Measurements from ENCODE around the gene GSTM1. TPM values are rescaled to one million over a fixed set of nuclear protein-coding genes. Genes with fewer than 3 reads are reported as not detected.
"Not testable (repeated sequence)": the region's sequence is repeated elsewhere in the genome, so short reads cannot be mapped to it uniquely, and the experiment has no call there.

GSTM1 gene
- total and polyA plus RNA-seq, 2 of the 8 experiments (the other 6 are each of a cell fraction or from before 2014, with no cell fraction given): 16.7 to 42.5 TPM

GRCh38 chr1:109678637-109679036 lies 9.0 kb upstream of the GSTM1 start:
- H3K23ac ChIP-seq (ENCODE audit: insufficient read length); H3K4ac ChIP-seq (replicated peaks; ENCODE audit: insufficient read length, low read depth, low read length); FAIRE-seq; H2AK5ac ChIP-seq (ENCODE audit: low read depth, low read length); H3K9ac ChIP-seq (replicated peaks in 1 of 4; ENCODE audit: extremely low read depth in 1 of 4, low read depth in 3 of 4, low read length in 3 of 4); H3K27me3 ChIP-seq (replicated peaks in 1 of 4; ENCODE audit: control insufficient read depth in 3 of 4, extremely low read depth in 1 of 4, insufficient read depth in 3 of 4, low read length in 3 of 4); H3K18ac ChIP-seq (ENCODE audit: extremely low read depth, low read length); POLR2A ChIA-PET (ENCODE audit: partially characterized antibody); H4K5ac ChIP-seq (ENCODE audit: insufficient read length, low read depth, low read length); H3K79me1 ChIP-seq (ENCODE audit: low read depth, low read length); H3K14ac ChIP-seq (ENCODE audit: insufficient read length); H3K4me2 ChIP-seq (ENCODE audit: insufficient read depth in 1 of 2, low read depth in 2 of 2, low read length in 2 of 2); H3K4me1 ChIP-seq (replicated peaks in 1 of 4; ENCODE audit: control insufficient read depth in 3 of 4, insufficient read depth in 4 of 4, low read length in 3 of 4); H3K27ac ChIP-seq (ENCODE audit: low read depth, low read length); H4K91ac ChIP-seq (replicated peaks; ENCODE audit: insufficient read length, low read length); CTCF ChIA-PET (ENCODE audit: partially characterized antibody); H3K4me3 ChIP-seq (ENCODE audit: extremely low read depth in 1 of 4, insufficient read depth in 2 of 4, low read depth in 3 of 4, low read length in 4 of 4); H3K23me2 ChIP-seq (ENCODE audit: low read depth, low read length); H2BK12ac ChIP-seq (ENCODE audit: low read depth, low read length); H2BK15ac ChIP-seq (ENCODE audit: low read length); H4K20me1 ChIP-seq (replicated peaks in 1 of 2; ENCODE audit: control insufficient read depth in 1 of 2, insufficient read depth in 2 of 2, low read length in 2 of 2); H4K8ac ChIP-seq (ENCODE audit: extremely low read depth, insufficient read depth, low read length); H2BK20ac ChIP-seq (ENCODE audit: low read length); H3K36me3 ChIP-seq (ENCODE audit: control insufficient read depth in 2 of 4, insufficient read depth in 4 of 4, low read length in 3 of 4); H3K9me3 ChIP-seq (ENCODE audit: insufficient read depth in 2 of 2, low read depth in 1 of 2, low read length in 1 of 2); H3K56ac ChIP-seq (replicated peaks; ENCODE audit: insufficient read length, low read depth, low read length); H2AFZ ChIP-seq (ENCODE audit: low read length); H2BK120ac ChIP-seq (replicated peaks; ENCODE audit: low read depth, low read length); DNase-seq (ENCODE audit: low read depth in 1 of 2, low spot score in 2 of 2); H3K79me2 ChIP-seq (ENCODE audit: control insufficient read depth in 1 of 2, insufficient read depth in 2 of 2, low read length in 2 of 2); H2BK5ac ChIP-seq (ENCODE audit: low read depth, low read length): not testable (repeated sequence)
- WGBS, 2 experiments (ENCODE audit: extremely low coverage in 1 of 2, insufficient coverage in 1 of 2, insufficient read length in 1 of 2, insufficient replicate concordance in 2 of 2, low coverage in 1 of 2, low lambda C conversion rate in 2 of 2, missing lambda C conversion rate in 1 of 2): 91% methylated on average over 2 of the region's 2 CpGs; no CpG with 5 or more reads in 1 of the 2 experiments

- H2BK120ac ChIP-seq (replicated peaks; ENCODE audit: low read depth, low read length); H2BK5ac ChIP-seq (ENCODE audit: low read depth, low read length); H3K79me1 ChIP-seq (ENCODE audit: low read depth, low read length); H4K5ac ChIP-seq (ENCODE audit: insufficient read length, low read depth, low read length); H3K23ac ChIP-seq (ENCODE audit: insufficient read length); H4K91ac ChIP-seq (replicated peaks; ENCODE audit: insufficient read length, low read length); H3K14ac ChIP-seq (ENCODE audit: insufficient read length); H2BK15ac ChIP-seq (ENCODE audit: low read length); H2AK5ac ChIP-seq (ENCODE audit: low read depth, low read length); H3K9ac ChIP-seq (replicated peaks in 1 of 4; ENCODE audit: extremely low read depth in 1 of 4, low read depth in 3 of 4, low read length in 3 of 4); H3K36me3 ChIP-seq (ENCODE audit: control insufficient read depth in 2 of 4, insufficient read depth in 4 of 4, low read length in 3 of 4); H3K4me2 ChIP-seq (ENCODE audit: insufficient read depth in 1 of 2, low read depth in 2 of 2, low read length in 2 of 2); H4K8ac ChIP-seq (ENCODE audit: extremely low read depth, insufficient read depth, low read length); H3K23me2 ChIP-seq (ENCODE audit: low read depth, low read length); H3K4me3 ChIP-seq (ENCODE audit: extremely low read depth in 1 of 4, insufficient read depth in 2 of 4, low read depth in 3 of 4, low read length in 4 of 4); H3K56ac ChIP-seq (replicated peaks; ENCODE audit: insufficient read length, low read depth, low read length); H3K27ac ChIP-seq (ENCODE audit: low read depth, low read length); H3K18ac ChIP-seq (ENCODE audit: extremely low read depth, low read length); H2BK12ac ChIP-seq (ENCODE audit: low read depth, low read length); CTCF ChIA-PET (ENCODE audit: partially characterized antibody); H3K4me1 ChIP-seq (replicated peaks in 1 of 4; ENCODE audit: control insufficient read depth in 3 of 4, insufficient read depth in 4 of 4, low read length in 3 of 4); POLR2A ChIA-PET (ENCODE audit: partially characterized antibody); FAIRE-seq; H3K4ac ChIP-seq (replicated peaks; ENCODE audit: insufficient read length, low read depth, low read length); DNase-seq (ENCODE audit: low read depth in 1 of 2, low spot score in 2 of 2); H3K27me3 ChIP-seq (replicated peaks in 1 of 4; ENCODE audit: control insufficient read depth in 3 of 4, extremely low read depth in 1 of 4, insufficient read depth in 3 of 4, low read length in 3 of 4); H2AFZ ChIP-seq (ENCODE audit: low read length); H2BK20ac ChIP-seq (ENCODE audit: low read length); H3K9me3 ChIP-seq (ENCODE audit: insufficient read depth in 2 of 2, low read depth in 1 of 2, low read length in 1 of 2); H4K20me1 ChIP-seq (replicated peaks in 1 of 2; ENCODE audit: control insufficient read depth in 1 of 2, insufficient read depth in 2 of 2, low read length in 2 of 2); H3K79me2 ChIP-seq (ENCODE audit: control insufficient read depth in 1 of 2, insufficient read depth in 2 of 2, low read length in 2 of 2): not testable (repeated sequence)
- WGBS, 2 experiments (ENCODE audit: extremely low coverage in 1 of 2, insufficient coverage in 1 of 2, insufficient read length in 1 of 2, insufficient replicate concordance in 2 of 2, low coverage in 1 of 2, low lambda C conversion rate in 2 of 2, missing lambda C conversion rate in 1 of 2): 88% methylated on average over 6 of the region's 6 CpGs; no CpG with 5 or more reads in 1 of the 2 experiments
Measured at GRCh38 chr1:109684777-109685176, 2.8 kb upstream of the GSTM1 start.
